ENCODE data around the gene HNF4A. TPM values are rescaled to one million over a fixed set of nuclear protein-coding genes. Genes with fewer than 3 reads are reported as not detected.

The HNF4A gene
- polyA plus RNA-seq, 1 of the 3 experiments (the other 2 are of a cell fraction): not detected

DNA sequence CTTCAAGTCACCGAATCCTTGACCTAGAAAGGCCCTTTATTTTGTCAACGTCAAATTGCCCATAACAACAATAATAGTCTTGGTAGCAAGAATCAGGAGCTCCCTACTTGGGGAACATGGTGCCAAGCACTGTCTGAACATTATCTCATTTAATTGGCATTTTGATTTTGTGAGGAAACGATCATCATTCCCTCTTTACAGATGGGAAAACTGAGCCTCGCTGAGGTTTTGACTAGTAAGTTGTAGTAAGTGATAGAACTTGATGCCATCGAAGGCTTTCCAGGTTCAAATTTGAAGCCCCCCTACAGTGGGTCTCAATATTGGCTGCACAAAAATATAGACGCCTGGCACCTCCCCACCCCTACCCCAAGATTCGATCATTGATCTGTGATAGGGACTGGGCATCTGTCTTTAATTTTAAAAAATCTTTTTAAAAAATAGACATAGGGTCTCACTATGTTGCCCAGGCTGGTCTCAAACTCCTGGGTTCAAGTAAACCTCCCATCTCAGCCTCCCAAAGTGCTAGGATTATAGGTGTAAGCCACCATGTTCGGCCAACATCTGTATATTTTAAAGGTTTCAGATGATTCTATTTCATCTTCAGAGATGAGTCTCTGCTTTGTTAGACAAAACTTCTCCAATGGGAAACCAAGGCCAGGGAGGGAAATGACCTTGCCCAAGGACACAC, 36.7 kb downstream of the HNF4A start (continued):
- no peak for TF ChIP-seq SMC3 (IDR thresholded peaks at IDR 0.05; ENCODE audit: low read depth, low read length)

DNA sequence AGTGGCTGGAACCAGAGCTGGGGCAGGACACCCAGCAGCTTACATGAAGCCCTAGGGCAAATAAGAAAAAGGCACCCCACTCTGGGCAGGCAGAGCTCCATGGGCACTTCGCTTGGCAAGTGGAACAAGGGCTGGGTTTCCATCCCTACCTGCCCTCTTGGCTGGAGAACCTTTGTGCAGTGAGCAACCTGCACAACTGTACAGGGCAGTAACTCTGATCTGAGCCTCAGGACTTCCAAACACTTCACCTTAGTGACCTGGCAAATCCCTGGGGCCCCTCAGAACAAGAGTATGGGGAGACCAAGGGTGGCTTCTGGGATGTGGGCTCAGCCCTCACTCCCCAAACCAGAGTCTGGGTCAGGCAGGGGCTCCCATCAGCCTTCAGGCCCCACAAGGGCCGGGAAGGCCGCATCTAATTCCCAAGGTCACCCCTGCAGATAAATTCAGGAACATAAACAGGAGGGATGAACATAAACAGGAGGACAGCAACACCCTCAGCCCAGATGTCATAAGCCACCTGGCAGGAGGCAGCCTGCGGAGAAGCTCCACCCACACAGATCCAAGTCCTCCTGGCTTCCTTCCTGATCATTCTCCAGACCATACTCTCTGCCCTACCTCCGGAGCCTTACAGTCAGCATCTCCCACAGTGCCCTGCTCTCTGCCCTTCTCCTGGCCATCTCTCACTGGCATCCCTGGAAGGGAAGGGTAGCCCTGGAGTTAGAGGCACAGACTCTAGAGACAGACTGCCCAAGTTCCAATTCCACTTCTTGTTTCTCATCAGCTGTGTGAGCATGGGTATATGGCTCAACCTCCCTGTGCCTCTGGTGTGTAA, 37.5 kb downstream of the HNF4A start:
- H3K9me2 ChIP-seq: no peaks in the 10 kb centered on the region
- H2AFZ ChIP-seq (ENCODE audit: low read depth): no peak overlapping the region
- no peak overlapping the region for H3K9ac ChIP-seq
- TF ChIP-seq RAD21 (IDR thresholded peaks at IDR 0.05; ENCODE audit: low read length) (no peak), TEAD4 (IDR thresholded peaks at IDR 0.05; ENCODE audit: borderline replicate concordance, insufficient read depth) (no peak), RCOR1 (IDR thresholded peaks at IDR 0.05; ENCODE audit: low read length) (no peak), MXI1 (IDR thresholded peaks at IDR 0.05; ENCODE audit: low read depth, low read length) (no peak), NRF1 (IDR thresholded peaks at IDR 0.05; ENCODE audit: low read depth, low read length) (no peak), GATA2 (CRISPR knock-in tag; IDR thresholded peaks at IDR 0.05) (no peak), JUND (IDR thresholded peaks at IDR 0.05) (no peak), FOXJ3 (CRISPR knock-in tag; IDR thresholded peaks at IDR 0.05) (no peak), YY1 (IDR thresholded peaks at IDR 0.05; ENCODE audit: low read depth) (no peak), TAF1 (IDR thresholded peaks at IDR 0.05; ENCODE audit: borderline replicate concordance, low read depth, low read length) (no peak), SIN3A (IDR thresholded peaks at IDR 0.05; ENCODE audit: borderline replicate concordance, low read depth, low read length) (no peak), EZH2phosphoT487 (IDR thresholded peaks at IDR 0.05; ENCODE audit: borderline replicate concordance, low read depth) (no peak)
- TF ChIP-seq, protein P1, sequence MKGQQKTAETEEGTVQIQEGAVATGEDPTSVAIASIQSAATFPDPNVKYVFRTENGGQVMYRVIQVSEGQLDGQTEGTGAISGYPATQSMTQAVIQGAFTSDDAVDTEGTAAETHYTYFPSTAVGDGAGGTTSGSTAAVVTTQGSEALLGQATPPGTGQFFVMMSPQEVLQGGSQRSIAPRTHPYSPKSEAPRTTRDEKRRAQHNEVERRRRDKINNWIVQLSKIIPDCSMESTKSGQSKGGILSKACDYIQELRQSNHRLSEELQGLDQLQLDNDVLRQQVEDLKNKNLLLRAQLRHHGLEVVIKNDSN (IDR thresholded peaks at IDR 0.05; ENCODE audit: borderline replicate concordance, low read depth): no peak
- TF ChIP-seq, protein P2, sequence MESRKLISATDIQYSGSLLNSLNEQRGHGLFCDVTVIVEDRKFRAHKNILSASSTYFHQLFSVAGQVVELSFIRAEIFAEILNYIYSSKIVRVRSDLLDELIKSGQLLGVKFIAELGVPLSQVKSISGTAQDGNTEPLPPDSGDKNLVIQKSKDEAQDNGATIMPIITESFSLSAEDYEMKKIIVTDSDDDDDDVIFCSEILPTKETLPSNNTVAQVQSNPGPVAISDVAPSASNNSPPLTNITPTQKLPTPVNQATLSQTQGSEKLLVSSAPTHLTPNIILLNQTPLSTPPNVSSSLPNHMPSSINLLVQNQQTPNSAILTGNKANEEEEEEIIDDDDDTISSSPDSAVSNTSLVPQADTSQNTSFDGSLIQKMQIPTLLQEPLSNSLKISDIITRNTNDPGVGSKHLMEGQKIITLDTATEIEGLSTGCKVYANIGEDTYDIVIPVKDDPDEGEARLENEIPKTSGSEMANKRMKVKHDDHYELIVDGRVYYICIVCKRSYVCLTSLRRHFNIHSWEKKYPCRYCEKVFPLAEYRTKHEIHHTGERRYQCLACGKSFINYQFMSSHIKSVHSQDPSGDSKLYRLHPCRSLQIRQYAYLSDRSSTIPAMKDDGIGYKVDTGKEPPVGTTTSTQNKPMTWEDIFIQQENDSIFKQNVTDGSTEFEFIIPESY (IDR thresholded peaks at IDR 0.05; ENCODE audit: borderline replicate concordance, low read depth): no peak
- WGBS (ENCODE audit: low lambda C conversion rate): 77% methylated on average over 2 of the region's 5 CpGs
- DNase-seq: no peak
- H3K79me2 ChIP-seq (ENCODE audit: insufficient read depth): no peaks in the 10 kb centered on the region
- no peaks in the 10 kb centered on the region for H3F3A ChIP-seq (replicated peaks; ENCODE audit: insufficient read depth)
- no peaks in the 10 kb centered on the region for H3K9me3 ChIP-seq
- H3K36me3 ChIP-seq (replicated peaks in 1 of 2; ENCODE audit: control insufficient read depth in 1 of 2, insufficient read depth in 2 of 2, low read length in 1 of 2): no peaks in the 10 kb centered on the region
- no peak overlapping the region for H3K27ac ChIP-seq (ENCODE audit: low read depth in 2 of 2, low read length in 1 of 2)
- H3K4me2 ChIP-seq: no peak overlapping the region
- peaks cover 11% of the 10 kb centered on the region; the same call in 1 of the 2 replicates for H3K27me3 ChIP-seq (ENCODE audit: insufficient read depth)
- H3K4me1 ChIP-seq (ENCODE audit: control insufficient read depth in 1 of 2, insufficient read depth in 2 of 2, low read depth in 1 of 2, low read length in 1 of 2): peaks cover 0 to 2% of the 10 kb centered on the region in 2 experiments; a peak in 1 of 4 replicates
- ChIA-PET POLR2A (no interaction called here), CTCF (interaction anchor here (0.6 to 2.7 kb wide), 4 partner anchors 9 to 79 kb away, joined by 3 to 12 read pairs (median 6); no protein-coding TSS in a partner anchor)
- no peak overlapping the region for H3K4me3 ChIP-seq (ENCODE audit: low read depth in 2 of 2, low read length in 1 of 2)
- H4K20me1 ChIP-seq (ENCODE audit: insufficient read depth): no peaks in the 10 kb centered on the region
